HG03280 (cell line): ENCODE measurements around the gene GSG1L2.

ENCODE experiments used
- ATAC-seq: cut with Tn5 transposase; IDR thresholded peaks from one replicate; pipeline ENCODE4 v1.9.1; 2021; ENCODE audit warnings: mild to moderate bottlenecking, moderate library complexity; ENCODE audit not compliant: unreplicated experiment

GSG1L2 gene

GRCh38 chr17:9821921-9822320 lies at the start of gene GSG1L2:
Gene GSG1L2 (minus strand): TSS chr17:9822079. CDS start chr17:9822071, 8 bp downstream.
- no peak for ATAC-seq

- ATAC-seq, result no peak
These were observed 46.7 kb upstream of the GSG1L2 start for GRCh38 chr17:9868552-9868951.

- ATAC-seq, result no peak
These were observed 43.7 kb upstream of the GSG1L2 start for GRCh38 chr17:9865586-9865985.

- no peak for ATAC-seq
These were observed 41.1 kb upstream of the GSG1L2 start for GRCh38 chr17:9862949-9863348.

GRCh38 chr17:9862220-9862619 lies 40.3 kb upstream of the GSG1L2 start:
- no peak for ATAC-seq

- no peak for ATAC-seq
These were observed 39.0 kb upstream of the GSG1L2 start for GRCh38 chr17:9860851-9861250.

- no peak for ATAC-seq
These were observed 37.9 kb upstream of the GSG1L2 start for GRCh38 chr17:9859781-9860180.

- no peak for ATAC-seq
These were observed 33.2 kb upstream of the GSG1L2 start for GRCh38 chr17:9855036-9855435.

- ATAC-seq, result no peak
These were observed 32.4 kb upstream of the GSG1L2 start for GRCh38 chr17:9854255-9854654.

GRCh38 chr17:9850151-9850550 lies 28.3 kb upstream of the GSG1L2 start:
- no peak for ATAC-seq

GRCh38 chr17:9845306-9845705 lies 23.4 kb upstream of the GSG1L2 start:
- no peak for ATAC-seq

GRCh38 chr17:9844153-9844552 lies 22.3 kb upstream of the GSG1L2 start:
- no peak for ATAC-seq

- ATAC-seq, result no peak
These were observed 21.5 kb upstream of the GSG1L2 start for GRCh38 chr17:9843152-9844010.

- no peak for ATAC-seq
These were observed 20.3 kb upstream of the GSG1L2 start for GRCh38 chr17:9842057-9842758.

GRCh38 chr17:9839433-9839832 lies 17.6 kb upstream of the GSG1L2 start:
- no peak for ATAC-seq

- no peak for ATAC-seq
These were observed 15.9 kb upstream of the GSG1L2 start for GRCh38 chr17:9837551-9838471.

GRCh38 chr17:9833922-9834321 lies 12.0 kb upstream of the GSG1L2 start:
- no peak for ATAC-seq

GRCh38 chr17:9830711-9831110 lies 8.8 kb upstream of the GSG1L2 start:
- ATAC-seq, result no peak

GRCh38 chr17:9829343-9829742 lies 7.5 kb upstream of the GSG1L2 start:
- no peak for ATAC-seq

- ATAC-seq, result no peak
These were observed 6.7 kb upstream of the GSG1L2 start for GRCh38 chr17:9828296-9829295.
